Fibroblast of lung (primary cell): ENCODE measurements around the gene MARCHF2. TPM values are rescaled to one million over a fixed set of nuclear protein-coding genes. Genes with fewer than 3 reads are reported as not detected.

ENCODE experiments used
- DNase-seq, 2 donors: peaks; one replicate each; pipeline versions ENCODE4 v3.0.0 to v3.0.0-alpha.2; 2010; ENCODE audit warnings: low read depth in 2 of 2
- H2AFZ ChIP-seq: 2 replicates; pipeline ENCODE4 v1.5.1; 2012; ENCODE audit warnings: low read length, control low read depth, inconsistent platforms
- H3K27ac ChIP-seq: 2 replicates; pipeline ENCODE4 v1.5.1; 2011; ENCODE audit warnings: low read length, control low read depth; ENCODE audit not compliant: insufficient read depth
- H3K27me3 ChIP-seq: 2 replicates; pipeline ENCODE4 v1.5.1; 2011; ENCODE audit warnings: mild to moderate bottlenecking, low read length; ENCODE audit not compliant: control insufficient read depth, insufficient read depth
- H3K36me3 ChIP-seq: 2 replicates; pipeline ENCODE4 v1.5.1; 2011; ENCODE audit warnings: low read length; ENCODE audit not compliant: control insufficient read depth, insufficient read depth
- H3K4me1 ChIP-seq: 2 replicates; pipeline ENCODE4 v1.5.1; 2011; ENCODE audit warnings: low read length; ENCODE audit not compliant: control insufficient read depth, insufficient read depth; ENCODE audit errors: extremely low read depth
- H3K4me2 ChIP-seq: 2 replicates; pipeline ENCODE4 v1.5.1; 2011; ENCODE audit warnings: low read length, control low read depth; ENCODE audit not compliant: insufficient read depth; ENCODE audit errors: extremely low read depth
- H3K4me3 ChIP-seq, 4 experiments: fragments of 200-600 bp in 1 of 4; sonication (generic) in 1 of 4; replicated peaks in 1 of 4; 2 replicates each; pipeline ENCODE4 v1.5.1; 2011 to 2016; ENCODE audit warnings: low read length in 4 of 4, low read depth in 3 of 4, mild to moderate bottlenecking in 3 of 4, control low read depth in 2 of 4, inconsistent platforms in 1 of 4, mixed read lengths in 1 of 4; ENCODE audit not compliant: insufficient read depth in 1 of 4; ENCODE audit errors: control extremely low read depth in 1 of 4
- H3K79me2 ChIP-seq: 2 replicates; pipeline ENCODE4 v1.5.1; 2012; ENCODE audit warnings: mild to moderate bottlenecking, low read length, inconsistent platforms; ENCODE audit not compliant: control insufficient read depth, insufficient read depth
- H3K9ac ChIP-seq: 2 replicates; pipeline ENCODE4 v1.5.1; 2011; ENCODE audit warnings: mild to moderate bottlenecking, low read length, control low read depth; ENCODE audit not compliant: insufficient read depth
- H3K9me3 ChIP-seq: 2 replicates; pipeline ENCODE4 v1.5.1; 2012; ENCODE audit warnings: low read depth, low read length; ENCODE audit not compliant: control insufficient read depth, insufficient read depth
- H4K20me1 ChIP-seq: 2 replicates; pipeline ENCODE4 v1.5.1; 2011; ENCODE audit warnings: low read length; ENCODE audit not compliant: control insufficient read depth, insufficient read depth; ENCODE audit errors: extremely low read depth
- EZH2 ChIP-seq: IDR thresholded peaks from 2 replicates; pipeline ENCODE4 v1.5.1; 2012; ENCODE audit warnings: low read length, control low read depth, mild to moderate bottlenecking; ENCODE audit errors: missing control alignments
- polyA plus RNA-seq, 2 donors: library from polyadenylated mRNA; depleted of rRNA in 1 of 2; stranded (reverse) in 1 of 2; unstranded in 1 of 2; fragments of >200 nt; gene quantifications; 2 replicates each; pipeline ENCODE4 v1.2.1, GENCODE V29; 2011 to 2012; ENCODE audit warnings: missing spikeins in 1 of 2
- total RNA-seq: library from RNA; depleted of rRNA; stranded (reverse); fragments of >200 nt; gene quantifications from 2 replicates; pipeline ENCODE4 v1.2.1, GENCODE V29; 2014
- TF ChIP-seq, protein P1 (sequence below), 2 donors: IDR thresholded peaks in 1 of 2; conservative IDR thresholded peaks in 1 of 2; 1 replicate in 1 of 2; 2 replicates in 1 of 2; pipeline ENCODE4 v1.5.1; 2011 to 2012; ENCODE audit warnings: low read length in 2 of 2, control low read depth in 1 of 2, inconsistent platforms in 1 of 2, low read depth in 1 of 2, mild to moderate bottlenecking in 1 of 2

Gene MARCHF2
- total and polyA plus RNA-seq, 2 donors (not counting 1 experiment from before 2014, with no cell fraction given) = 16.8 to 90.8 TPM

DNA sequence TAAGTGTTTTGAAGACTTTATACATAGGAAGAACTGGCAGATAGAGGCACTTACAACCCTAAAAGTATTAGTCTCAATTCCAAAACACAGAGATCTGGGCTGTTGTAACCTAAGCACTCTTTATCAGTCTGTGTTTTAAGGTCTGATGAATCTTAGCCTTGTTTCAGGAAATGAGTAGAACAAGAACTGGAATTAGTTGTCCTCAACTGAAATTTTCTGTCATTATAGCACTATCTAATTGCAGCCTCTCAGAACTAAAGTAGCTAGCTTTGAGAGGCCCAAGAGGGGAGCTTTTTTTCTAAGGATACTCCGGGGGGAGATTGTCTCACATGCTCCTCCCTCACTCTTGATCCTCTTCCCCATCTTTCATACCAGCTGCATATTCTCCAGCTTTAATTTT is 44.7 kb downstream of the MARCHF2 start:
- Histone ChIP-seq H3K79me2 (peaks cover 95% of the 10 kb centered on the region), H3K27ac (no peak overlapping the region), H3K9ac (no peak overlapping the region), H3K4me2 (no peak overlapping the region), H3K4me3 (no peak overlapping the region), H3K9me3 (no peaks in the 10 kb centered on the region), H3K36me3 (peaks cover 4% of the 10 kb centered on the region), H4K20me1 (no peaks in the 10 kb centered on the region), H3K27me3 (no peaks in the 10 kb centered on the region), H3K4me1 (peaks cover 29% of the 10 kb centered on the region), H2AFZ (no peak overlapping the region)
- no peak for DNase-seq
- TF ChIP-seq, protein P1, sequence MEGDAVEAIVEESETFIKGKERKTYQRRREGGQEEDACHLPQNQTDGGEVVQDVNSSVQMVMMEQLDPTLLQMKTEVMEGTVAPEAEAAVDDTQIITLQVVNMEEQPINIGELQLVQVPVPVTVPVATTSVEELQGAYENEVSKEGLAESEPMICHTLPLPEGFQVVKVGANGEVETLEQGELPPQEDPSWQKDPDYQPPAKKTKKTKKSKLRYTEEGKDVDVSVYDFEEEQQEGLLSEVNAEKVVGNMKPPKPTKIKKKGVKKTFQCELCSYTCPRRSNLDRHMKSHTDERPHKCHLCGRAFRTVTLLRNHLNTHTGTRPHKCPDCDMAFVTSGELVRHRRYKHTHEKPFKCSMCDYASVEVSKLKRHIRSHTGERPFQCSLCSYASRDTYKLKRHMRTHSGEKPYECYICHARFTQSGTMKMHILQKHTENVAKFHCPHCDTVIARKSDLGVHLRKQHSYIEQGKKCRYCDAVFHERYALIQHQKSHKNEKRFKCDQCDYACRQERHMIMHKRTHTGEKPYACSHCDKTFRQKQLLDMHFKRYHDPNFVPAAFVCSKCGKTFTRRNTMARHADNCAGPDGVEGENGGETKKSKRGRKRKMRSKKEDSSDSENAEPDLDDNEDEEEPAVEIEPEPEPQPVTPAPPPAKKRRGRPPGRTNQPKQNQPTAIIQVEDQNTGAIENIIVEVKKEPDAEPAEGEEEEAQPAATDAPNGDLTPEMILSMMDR (conservative IDR thresholded peaks at IDR 0.05 in 1 of 2, IDR thresholded peaks at IDR 0.05 in 1 of 2; ENCODE audit: low read depth in 1 of 2, low read length in 2 of 2) = no peak
- TF ChIP-seq EZH2 = no peak

DNA sequence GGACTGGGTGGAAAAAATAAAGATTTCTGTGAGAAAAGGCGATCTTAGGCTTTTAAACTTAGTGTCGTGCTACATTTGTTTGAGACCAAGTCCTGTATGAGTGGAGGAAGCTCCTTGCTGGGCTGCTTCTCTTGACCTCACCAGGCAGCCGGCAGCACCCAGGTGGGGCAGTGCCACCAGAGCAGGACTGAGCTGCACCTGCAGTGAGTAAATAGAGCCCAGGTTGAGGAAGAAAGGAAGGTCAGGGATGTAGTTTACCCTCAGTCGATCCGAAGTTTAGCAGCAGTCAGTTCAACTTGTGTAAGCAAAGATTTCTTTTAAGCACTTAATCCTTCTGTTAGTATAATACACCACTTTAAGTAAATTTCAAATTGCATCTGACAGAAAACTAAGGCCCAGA is 45.3 kb downstream of the MARCHF2 start:
- peak overlapping the region; percentile 50 for H3K27ac ChIP-seq
- TF ChIP-seq, protein P1 (conservative IDR thresholded peaks at IDR 0.05 in 1 of 2, IDR thresholded peaks at IDR 0.05 in 1 of 2; ENCODE audit: low read depth in 1 of 2, low read length in 2 of 2) = no peak
- no peak for TF ChIP-seq EZH2
- no peaks in the 10 kb centered on the region for H3K27me3 ChIP-seq
- no peak overlapping the region for H2AFZ ChIP-seq
- H3K79me2 ChIP-seq = peaks cover 95% of the 10 kb centered on the region
- no peak overlapping the region for H3K4me3 ChIP-seq
- H3K4me1 ChIP-seq = peaks cover 29% of the 10 kb centered on the region
- no peak overlapping the region for H3K9ac ChIP-seq
- DNase-seq = no peak
- no peaks in the 10 kb centered on the region for H4K20me1 ChIP-seq
- peaks cover 4% of the 10 kb centered on the region for H3K36me3 ChIP-seq
- H3K4me2 ChIP-seq = no peak overlapping the region
- no peaks in the 10 kb centered on the region for H3K9me3 ChIP-seq

DNA sequence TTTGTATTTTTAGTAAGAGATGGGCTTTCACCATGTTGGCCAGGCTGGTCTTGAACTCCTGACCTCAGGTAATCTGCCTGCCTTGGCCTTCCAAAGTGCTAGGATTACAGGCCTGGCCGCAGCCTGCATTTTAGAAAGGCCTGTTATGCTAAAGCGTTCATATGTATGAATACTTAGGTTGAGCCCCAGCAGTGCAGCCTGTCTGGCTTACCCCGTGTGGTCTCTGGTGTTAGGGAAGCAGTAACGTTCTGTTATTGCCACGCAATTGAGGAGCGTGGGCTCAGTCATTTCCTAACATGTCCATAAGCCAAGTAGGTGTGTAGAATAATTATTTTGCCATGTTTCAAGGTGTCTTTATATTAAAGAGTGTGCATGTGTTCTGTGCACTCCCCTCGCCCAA is 46.0 kb downstream of the MARCHF2 start:
- Histone ChIP-seq H3K4me3 (no peak overlapping the region), H3K9me3 (no peaks in the 10 kb centered on the region), H2AFZ (no peak overlapping the region), H3K4me1 (peaks cover 29% of the 10 kb centered on the region), H3K36me3 (peaks cover 4% of the 10 kb centered on the region), H4K20me1 (no peaks in the 10 kb centered on the region), H3K27me3 (no peaks in the 10 kb centered on the region), H3K9ac (no peak overlapping the region), H3K79me2 (peaks cover 94% of the 10 kb centered on the region), H3K4me2 (peak overlapping the region; percentile 70), H3K27ac (peak overlapping the region; percentile 50)
- DNase-seq = no peak
- no peak for TF ChIP-seq EZH2
- TF ChIP-seq, protein P1 (conservative IDR thresholded peaks at IDR 0.05 in 1 of 2, IDR thresholded peaks at IDR 0.05 in 1 of 2; ENCODE audit: low read depth in 1 of 2, low read length in 2 of 2) = no peak
